DOHH2 (cell line): ENCODE measurements around the gene MYO18A.

ENCODE experiments used
- H3F3A ChIP-seq: fragments of 200-600 bp; sonication (generic), shearing (Covaris generic); 2 replicates; pipeline ENCODE4 v1.6.0; 2016; ENCODE audit warnings: antibody characterized with exemption, mild to moderate bottlenecking; ENCODE audit not compliant: control insufficient read depth, insufficient read depth
- H3K27ac ChIP-seq: fragments of 200-600 bp; sonication (generic); 2 replicates; pipeline ENCODE4 v1.5.1; 2014; ENCODE audit warnings: low read depth, mild to moderate bottlenecking, low read length, moderate library complexity
- H3K27me3 ChIP-seq: fragments of 200-600 bp; sonication (generic); 2 replicates; pipeline ENCODE4 v1.6.1; 2014; ENCODE audit warnings: mild to moderate bottlenecking, low read length, mixed read lengths; ENCODE audit not compliant: control insufficient read depth
- H3K36me3 ChIP-seq: fragments of 200-600 bp; sonication (generic); 2 replicates; pipeline ENCODE4 v1.6.1; 2014; ENCODE audit warnings: mild to moderate bottlenecking, low read length, moderate library complexity, mixed read lengths; ENCODE audit not compliant: control insufficient read depth
- H3K4me1 ChIP-seq: fragments of 200-600 bp; sonication (generic); 2 replicates; pipeline ENCODE4 v1.6.1; 2014; ENCODE audit warnings: mild to moderate bottlenecking, low read length, mixed read lengths; ENCODE audit not compliant: control insufficient read depth
- H3K4me2 ChIP-seq: fragments of 200-600 bp; sonication (generic); 2 replicates; pipeline ENCODE4 v1.6.0; 2014; ENCODE audit warnings: mild to moderate bottlenecking, low read length, moderate library complexity
- H3K4me3 ChIP-seq: fragments of 200-600 bp; sonication (generic); 2 replicates; pipeline ENCODE4 v1.5.1; 2014; ENCODE audit warnings: mild to moderate bottlenecking, low read length, mixed read lengths
- H3K79me2 ChIP-seq: fragments of 200-600 bp; sonication (generic); 2 replicates; pipeline ENCODE4 v1.6.1; 2014; ENCODE audit warnings: mild to moderate bottlenecking, low read length, mixed read lengths; ENCODE audit not compliant: control insufficient read depth
- H3K9me2 ChIP-seq: fragments of 200-600 bp; sonication (generic); replicated peaks from 2 replicates; pipeline ENCODE4 v1.6.1; 2014; ENCODE audit warnings: mild to moderate bottlenecking, low read length, mixed read lengths; ENCODE audit not compliant: control insufficient read depth
- H3K9me3 ChIP-seq: fragments of 200-600 bp; sonication (generic); 2 replicates; pipeline ENCODE4 v1.6.1; 2014; ENCODE audit warnings: antibody characterized with exemption, low read length, mixed read lengths; ENCODE audit not compliant: control insufficient read depth, insufficient read depth
- H4K20me1 ChIP-seq: fragments of 200-600 bp; sonication (generic); 2 replicates; pipeline ENCODE4 v1.6.0; 2014; ENCODE audit warnings: low read depth, mild to moderate bottlenecking, antibody characterized with exemption, low read length, moderate library complexity; ENCODE audit not compliant: control insufficient read depth, insufficient read depth
- CTCF ChIP-seq: fragments of 200-600 bp; sonication (generic); IDR thresholded peaks from one replicate; pipeline ENCODE4 v1.5.1; 2014; ENCODE audit warnings: antibody characterized with exemption, mild to moderate bottlenecking, low read depth, low read length; ENCODE audit not compliant: poor library complexity, severe bottlenecking
- EZH2phosphoT487 ChIP-seq: fragments of 200-600 bp; sonication (generic); IDR thresholded peaks from 2 replicates; pipeline ENCODE4 v1.6.1; 2017; ENCODE audit warnings: borderline replicate concordance, mild to moderate bottlenecking, antibody characterized with exemption, low read length, moderate library complexity, mixed read lengths

MYO18A gene

GRCh38 chr17:29129731-29130130 is 50.5 kb downstream of the MYO18A start:
- Histone ChIP-seq H3K36me3 (no peaks in the 10 kb centered on the region; the same call in 1 of the 2 replicates), H3K9me2 (no peaks in the 10 kb centered on the region), H4K20me1 (no peaks in the 10 kb centered on the region; the same call in none of the 2 replicates), H3K4me3 (no peak overlapping the region), H3K4me1 (no peaks in the 10 kb centered on the region), H3F3A (no peaks in the 10 kb centered on the region), H3K9me3 (no peaks in the 10 kb centered on the region), H3K27ac (no peak overlapping the region), H3K79me2 (no peaks in the 10 kb centered on the region), H3K27me3 (no peaks in the 10 kb centered on the region), H3K4me2 (no peak overlapping the region)
- TF ChIP-seq CTCF (no peak), EZH2phosphoT487 (no peak)

GRCh38 chr17:29127840-29128239 is 52.4 kb downstream of the MYO18A start:
- H3K9me2 ChIP-seq: no peaks in the 10 kb centered on the region
- no peak overlapping the region for H3K4me3 ChIP-seq
- no peak overlapping the region for H3K4me2 ChIP-seq
- no peaks in the 10 kb centered on the region; the same call in 1 of the 2 replicates for H3K36me3 ChIP-seq
- no peaks in the 10 kb centered on the region for H3K27me3 ChIP-seq
- H3K9me3 ChIP-seq: no peaks in the 10 kb centered on the region
- TF ChIP-seq CTCF (no peak), EZH2phosphoT487 (no peak)
- H3F3A ChIP-seq: no peaks in the 10 kb centered on the region
- H4K20me1 ChIP-seq: no peaks in the 10 kb centered on the region; the same call in none of the 2 replicates
- no peak overlapping the region for H3K27ac ChIP-seq
- no peaks in the 10 kb centered on the region; the same call in 1 of the 2 replicates for H3K79me2 ChIP-seq
- H3K4me1 ChIP-seq: no peaks in the 10 kb centered on the region; the same call in 1 of the 2 replicates

GRCh38 chr17:29126268-29126930 is 53.8 kb downstream of the MYO18A start:
- Histone ChIP-seq H3K79me2 (no peaks in the 10 kb centered on the region; the same call in 1 of the 2 replicates), H3K9me3 (no peaks in the 10 kb centered on the region), H3K27me3 (no peaks in the 10 kb centered on the region), H3K27ac (no peak overlapping the region), H3K4me3 (no peak overlapping the region), H3K4me2 (no peak overlapping the region), H4K20me1 (no peaks in the 10 kb centered on the region; the same call in 1 of the 2 replicates), H3K9me2 (no peaks in the 10 kb centered on the region), H3F3A (no peaks in the 10 kb centered on the region), H3K4me1 (no peaks in the 10 kb centered on the region; the same call in 1 of the 2 replicates), H3K36me3 (no peaks in the 10 kb centered on the region; the same call in 1 of the 2 replicates)
- no peak for TF ChIP-seq EZH2phosphoT487
- no peak for TF ChIP-seq CTCF
